DMS153 (cell line): Measurements from ENCODE around the gene FRMD4A.

Experiments
- DNase-seq: peaks from one replicate; lab custom pipeline; 2025; lab: John Stamatoyannopoulos, UW

The FRMD4A gene

DNA sequence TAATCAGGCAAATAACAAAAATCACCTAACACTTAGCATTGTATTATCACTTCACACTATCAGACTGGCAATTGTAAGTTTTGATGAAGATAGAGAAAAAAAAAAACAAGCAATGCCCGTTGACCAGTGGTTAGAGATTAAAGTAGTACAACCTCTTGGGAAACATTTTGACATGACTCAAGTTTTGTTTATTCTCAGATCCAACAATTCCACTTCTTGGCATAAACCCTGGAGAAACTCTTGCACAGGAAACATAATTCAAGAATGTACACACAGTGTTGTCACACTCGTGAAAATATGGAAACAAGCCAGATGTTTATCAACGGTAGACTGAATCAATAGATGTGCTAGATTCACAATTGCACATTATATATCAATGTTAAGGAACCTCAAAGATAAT lies 37.2 kb downstream of the FRMD4A start:
- no peak for DNase-seq

- DNase-seq, result no peak
Observed at GRCh38 chr10:14291296-14291695, 39.4 kb downstream of the FRMD4A start.

GRCh38 chr10:14285941-14286560 lies 44.7 kb downstream of the FRMD4A start:
- DNase-seq, result no peak

GRCh38 chr10:14282276-14282675 lies 48.4 kb downstream of the FRMD4A start:
- no peak for DNase-seq

GRCh38 chr10:14278533-14278932 lies 52.2 kb downstream of the FRMD4A start:
- DNase-seq, result no peak

DNA sequence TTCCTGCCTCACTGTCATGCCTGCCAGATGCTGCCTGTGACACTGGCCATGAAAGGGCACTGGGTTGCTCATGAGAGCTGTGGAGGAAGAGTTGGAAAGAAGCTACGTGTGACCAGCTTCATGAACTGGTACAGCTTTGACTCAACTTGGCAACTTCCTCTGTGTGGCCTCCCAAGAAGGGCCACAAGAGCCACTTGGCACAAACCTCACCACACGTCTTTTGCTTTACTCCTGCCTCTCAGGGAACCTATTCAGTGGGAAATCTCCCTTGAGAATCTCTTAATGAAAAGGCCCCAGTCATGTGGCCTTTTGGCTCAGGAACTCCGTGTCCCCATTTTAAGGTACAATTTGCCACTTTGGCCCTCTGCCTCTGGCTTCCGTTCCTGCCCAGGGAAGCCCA lies 54.5 kb downstream of the FRMD4A start:
- DNase-seq, result no peak

- DNase-seq, result no peak
Observed at GRCh38 chr10:14271621-14272020, 59.1 kb downstream of the FRMD4A start.

DNA sequence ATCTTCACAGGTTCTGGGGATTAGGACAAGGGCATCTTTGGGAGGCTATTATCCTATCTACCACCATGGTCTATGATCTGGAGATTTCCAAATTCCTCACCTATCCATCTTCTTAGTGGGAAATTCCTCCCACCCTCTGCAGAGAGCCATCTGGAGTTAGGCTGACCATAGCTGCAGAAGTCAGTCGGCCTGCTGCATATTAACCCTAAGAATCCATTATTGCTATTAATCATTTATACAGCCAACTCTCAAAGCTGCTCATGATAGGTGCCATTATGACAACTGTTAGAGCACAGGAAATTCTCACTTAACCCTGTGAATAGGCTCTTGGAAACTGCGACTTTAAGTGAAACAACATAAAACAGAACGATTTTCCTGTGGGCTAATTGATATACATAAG lies 60.4 kb downstream of the FRMD4A start:
- no peak for DNase-seq

DNA sequence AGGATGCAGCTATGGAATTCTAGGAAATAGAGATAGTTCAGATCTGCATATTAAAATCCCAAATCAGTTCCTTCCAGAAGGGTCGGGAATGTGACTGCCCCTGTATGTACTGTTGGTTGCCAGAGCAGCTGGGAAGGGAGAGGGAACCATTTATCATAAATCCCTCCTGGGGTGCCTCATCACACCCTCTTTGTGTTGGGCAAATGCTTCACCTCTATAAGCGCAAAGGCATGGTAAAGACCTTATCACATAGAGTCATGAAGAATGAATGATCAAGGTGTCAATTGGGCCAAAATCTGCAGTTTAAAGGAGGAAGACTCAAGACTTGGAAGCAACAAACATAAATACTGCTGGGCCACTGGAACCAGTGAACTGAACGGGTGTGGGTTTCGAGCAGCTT lies 65.0 kb downstream of the FRMD4A start:
- no peak for DNase-seq

GRCh38 chr10:14262836-14263425 lies 67.8 kb downstream of the FRMD4A start:
- DNase-seq, result no peak

DNA sequence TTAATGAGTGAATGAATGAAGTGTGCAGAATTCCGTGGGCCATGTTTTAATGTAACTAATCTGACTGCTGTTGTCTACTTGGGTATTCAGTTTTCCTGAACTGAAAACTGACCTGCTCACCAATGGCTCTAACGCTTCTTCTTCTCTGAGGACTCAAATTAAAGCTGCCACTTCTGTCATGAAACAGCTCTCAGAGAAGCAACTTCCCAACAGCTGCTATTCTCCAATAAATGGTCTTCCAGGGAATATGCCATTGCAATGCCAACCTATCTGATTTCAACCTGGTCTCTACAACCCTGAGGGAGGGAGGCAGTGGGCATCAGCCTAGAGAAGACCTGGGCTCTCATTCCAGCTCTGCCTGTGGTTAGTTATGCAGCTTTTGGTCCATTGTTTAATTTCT lies 69.4 kb downstream of the FRMD4A start:
- no peak for DNase-seq

DNA sequence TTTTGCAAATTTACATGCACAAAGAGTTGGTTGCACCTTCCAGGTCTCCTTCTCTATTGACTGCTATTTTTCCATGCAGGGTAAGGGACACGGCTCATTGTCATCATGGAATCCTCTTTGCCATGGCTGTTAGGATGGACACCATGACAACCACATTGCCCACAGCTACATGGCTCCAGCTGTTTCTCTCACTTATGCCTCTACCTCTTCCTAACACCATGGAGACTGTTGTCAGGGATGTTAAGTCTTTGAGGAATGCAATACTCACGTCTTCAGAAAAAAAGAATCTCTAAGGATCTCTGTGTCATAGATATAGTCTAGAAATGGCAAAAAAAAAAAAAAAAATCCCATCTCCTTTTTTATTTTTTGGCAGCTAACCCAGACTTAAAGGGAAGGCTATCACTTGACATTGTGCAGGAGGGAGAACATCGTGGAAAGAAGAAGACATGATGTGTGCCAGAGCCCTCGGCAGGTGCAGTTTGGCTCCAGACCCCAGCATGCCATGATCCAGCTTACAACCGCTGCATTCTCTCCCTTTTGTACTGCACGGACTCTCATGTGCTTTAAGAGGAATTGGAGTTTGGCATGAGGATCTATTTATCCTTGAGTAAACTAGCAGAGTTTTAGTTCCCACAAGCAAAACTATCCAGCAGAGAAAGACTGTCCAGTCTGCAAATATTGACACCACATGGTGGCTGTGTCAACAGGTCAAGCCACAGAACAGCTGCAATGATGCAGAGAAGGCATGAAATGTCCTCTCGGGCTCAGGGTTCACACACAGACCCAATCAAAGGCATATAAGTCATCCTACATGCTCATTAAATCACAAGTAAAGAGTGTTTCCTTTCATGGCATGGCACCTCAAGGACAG lies 70.8 kb downstream of the FRMD4A start:
- DNase-seq, result no peak

- DNase-seq, result no peak
Observed at GRCh38 chr10:14254368-14254767, 76.4 kb downstream of the FRMD4A start.

DNA sequence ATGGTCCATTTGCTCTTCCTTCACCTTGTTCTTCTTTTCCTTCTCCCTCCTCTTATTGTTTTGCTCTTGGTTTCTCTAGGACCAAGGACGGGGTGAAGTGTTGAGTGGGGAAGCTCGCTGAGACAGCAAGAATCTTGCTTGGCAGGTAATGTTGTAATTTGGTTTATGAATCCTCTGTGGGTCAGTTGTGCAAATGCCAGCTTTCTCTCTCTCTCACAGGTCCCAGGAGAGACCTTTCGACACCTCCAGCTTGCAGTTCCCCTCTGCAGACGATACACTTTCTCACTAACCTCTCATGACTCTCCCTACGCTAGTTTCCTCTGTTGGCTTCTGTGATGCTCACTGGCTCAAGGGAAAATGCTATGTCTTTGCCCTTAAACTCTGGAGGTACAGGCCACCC lies 77.0 kb downstream of the FRMD4A start:
- DNase-seq, result no peak

- DNase-seq, result no peak
Observed at GRCh38 chr10:14253079-14253478, 77.6 kb downstream of the FRMD4A start.

GRCh38 chr10:14250496-14251076 lies 80.1 kb downstream of the FRMD4A start:
- DNase-seq, result no peak

GRCh38 chr10:14247377-14248116 lies 83.2 kb downstream of the FRMD4A start:
- no peak for DNase-seq

DNA sequence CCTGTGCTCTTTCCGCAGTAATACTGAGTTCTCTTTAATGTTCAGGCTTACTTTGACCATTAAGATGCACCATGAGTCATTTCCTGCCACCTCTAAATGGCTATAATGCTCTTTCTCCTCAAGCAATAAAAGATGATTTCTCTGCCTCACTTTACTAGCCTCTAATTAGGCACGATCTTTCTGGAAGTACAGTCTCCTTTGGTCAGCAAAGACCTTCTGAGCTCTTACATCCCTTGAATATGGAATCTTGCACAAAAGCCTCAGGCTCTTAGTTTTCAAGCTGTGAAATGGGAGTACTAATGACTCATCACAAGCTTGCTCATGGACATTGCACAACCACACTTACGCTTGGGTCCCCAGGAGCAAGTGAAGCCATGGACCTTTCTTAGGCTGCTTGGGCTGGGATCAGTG lies 85.9 kb downstream of the FRMD4A start:
- no peak for DNase-seq

DNA sequence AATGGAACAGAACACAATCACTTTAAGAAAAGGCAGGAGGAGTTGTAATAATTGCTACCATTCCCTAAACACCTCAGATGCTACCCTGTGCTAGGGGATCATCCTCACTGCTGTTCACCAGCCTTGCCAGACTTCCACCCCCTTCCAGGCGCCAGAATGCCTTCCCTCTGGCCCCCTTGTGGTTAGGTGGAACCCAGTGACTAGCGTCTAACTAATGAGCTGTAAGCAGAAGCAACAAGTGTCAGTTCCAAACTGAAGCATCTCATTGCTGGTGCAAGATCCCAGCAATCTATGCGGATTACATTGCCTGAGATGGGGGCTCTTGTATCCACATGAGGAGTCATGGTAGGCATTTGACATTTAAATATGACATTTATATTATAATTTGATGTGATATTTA lies 86.6 kb downstream of the FRMD4A start:
- DNase-seq, result no peak

GRCh38 chr10:14243221-14243620 lies 87.5 kb downstream of the FRMD4A start:
- no peak for DNase-seq

- DNase-seq, result no peak
Observed at GRCh38 chr10:14241196-14241595, 89.5 kb downstream of the FRMD4A start.
